Nucleus accumbens (tissue), 56 donors: Measurements from ENCODE around the gene MED29.
A peak's percentile ranks its signal among the peaks of the same experiment; 100 is the strongest.
"Not testable (repeated sequence)": the region's sequence is repeated elsewhere in the genome, so short reads cannot be mapped to it uniquely, and the experiment has no call there.

Source experiments
- DNase-seq, 56 donors: peaks; one replicate each; lab custom pipeline; 2025; lab: John Stamatoyannopoulos, UW

MED29 gene

GRCh38 chr19:39369200-39369599 lies 22.0 kb upstream of the MED29 start:
- no peak for DNase-seq

- no peak for DNase-seq
These were observed 20.4 kb upstream of the MED29 start for GRCh38 chr19:39370735-39371134.

GRCh38 chr19:39372047-39372802 lies 19.0 kb upstream of the MED29 start:
- DNase-seq: peak in 43 of 56 donors; percentile 10 to 81 (median 37)

- peak in 8 of 56 donors; percentile 9 to 36 (median 23) for DNase-seq
These were observed 18.2 kb upstream of the MED29 start for GRCh38 chr19:39372941-39373340.

- DNase-seq: no peak
These were observed 15.2 kb upstream of the MED29 start for GRCh38 chr19:39375929-39376328.

- no peak for DNase-seq
These were observed 13.5 kb upstream of the MED29 start for GRCh38 chr19:39377373-39378362.

- not testable (repeated sequence) for DNase-seq
These were observed 11.8 kb upstream of the MED29 start for GRCh38 chr19:39379366-39379765.

GRCh38 chr19:39379865-39380396 lies 11.2 kb upstream of the MED29 start:
- DNase-seq: peak in 4 of 56 donors; percentile 13 to 22 (median 14)

GRCh38 chr19:39380521-39381502 lies 10.4 kb upstream of the MED29 start:
- no peak for DNase-seq

GRCh38 chr19:39381910-39382611 lies 9.1 kb upstream of the MED29 start:
- DNase-seq: no peak

GRCh38 chr19:39382991-39383828 lies 8.0 kb upstream of the MED29 start:
- DNase-seq: no peak

GRCh38 chr19:39384839-39385568 lies 6.2 kb upstream of the MED29 start:
- DNase-seq: no peak

GRCh38 chr19:39385629-39386411 lies 5.4 kb upstream of the MED29 start:
- DNase-seq: no peak

- no peak for DNase-seq
These were observed 4.6 kb upstream of the MED29 start for GRCh38 chr19:39386557-39386956.

- no peak for DNase-seq
These were observed 2.5 kb upstream of the MED29 start for GRCh38 chr19:39388657-39389056.

- no peak for DNase-seq
These were observed 1.4 kb upstream of the MED29 start for GRCh38 chr19:39389631-39390414.
